ENCODE measurements around the gene KIF25.
"Not testable (repeated sequence)": the region's sequence is repeated elsewhere in the genome, so short reads cannot be mapped to it uniquely, and the experiment has no call there.

KIF25 gene

DNA sequence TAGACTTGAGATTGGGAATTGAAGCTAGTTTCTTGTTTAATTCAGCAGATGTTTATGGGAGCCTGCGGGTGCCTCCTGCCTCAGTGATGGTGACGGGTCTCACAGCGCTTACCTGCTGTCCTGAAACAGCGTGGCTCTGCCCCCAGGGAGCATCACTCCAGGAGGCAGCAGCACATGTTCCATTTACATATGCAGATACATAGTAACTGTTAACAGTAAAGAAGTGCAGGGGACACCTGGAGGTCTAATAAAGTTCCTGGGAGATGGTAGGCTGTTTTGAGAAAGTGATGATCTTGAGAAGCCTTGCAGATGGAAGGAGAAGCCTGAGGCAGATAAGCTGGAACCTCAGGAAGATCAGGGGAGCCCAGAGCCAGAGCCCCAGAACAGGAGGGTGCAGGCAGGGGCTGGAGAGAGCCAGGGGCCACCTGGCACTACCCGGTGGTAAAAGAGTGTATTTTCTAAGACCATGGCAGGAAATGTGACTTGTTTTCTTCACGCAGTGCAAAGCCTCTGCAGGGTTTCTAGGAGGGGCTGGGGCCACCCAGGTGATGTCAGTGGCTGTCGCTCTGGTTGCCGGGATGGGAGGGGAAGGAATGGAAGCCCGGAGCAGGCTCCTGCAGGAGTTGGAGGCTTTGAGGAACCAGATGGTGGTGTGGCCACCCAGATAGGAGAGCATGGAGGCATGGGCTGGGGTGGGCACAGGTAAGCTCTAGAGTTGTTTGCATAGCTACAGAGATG lies 24.2 kb upstream of the KIF25 start:
- TF ChIP-seq GLIS3 (CRISPR knock-in tag; IDR thresholded peaks at IDR 0.05): no peak
- no peak for TF ChIP-seq ARNTL (CRISPR knock-in tag; IDR thresholded peaks at IDR 0.05; ENCODE audit: borderline replicate concordance, low read depth)
- ATAC-seq: no peak

- peak; percentile 24; the same call in 1 of the 3 replicates for ATAC-seq
- no peak for TF ChIP-seq ZNF565 (CRISPR knock-in tag; conservative IDR thresholded peaks at IDR 0.05; ENCODE audit: low read depth)
- TF ChIP-seq PPARA (CRISPR knock-in tag; IDR thresholded peaks at IDR 0.05; ENCODE audit: borderline replicate concordance): no peak
- TF ChIP-seq ZC3H10 (CRISPR knock-in tag; IDR thresholded peaks at IDR 0.05): no peak
- TF ChIP-seq SNAI2 (CRISPR knock-in tag; IDR thresholded peaks at IDR 0.05): no peak
- TF ChIP-seq CSDC2 (CRISPR knock-in tag; IDR thresholded peaks at IDR 0.05): no peak
- TF ChIP-seq ISL1 (CRISPR knock-in tag; IDR thresholded peaks at IDR 0.05): no peak
- TF ChIP-seq ZNF70 (CRISPR knock-in tag; IDR thresholded peaks at IDR 0.05): no peak
- no peak for TF ChIP-seq ZNF8 (CRISPR knock-in tag; IDR thresholded peaks at IDR 0.05)
- TF ChIP-seq TCF4 (CRISPR knock-in tag; IDR thresholded peaks at IDR 0.05; ENCODE audit: borderline replicate concordance): no peak
- no peak for TF ChIP-seq TSHZ2 (CRISPR knock-in tag; IDR thresholded peaks at IDR 0.05)
- no peak for TF ChIP-seq TOX (CRISPR knock-in tag; IDR thresholded peaks at IDR 0.05; ENCODE audit: borderline replicate concordance)
- TF ChIP-seq CREB5 (CRISPR knock-in tag; IDR thresholded peaks at IDR 0.05; ENCODE audit: low read depth): no peak
These were observed 22.7 kb upstream of the KIF25 start for GRCh38 chr6:167974640-167975344.

DNA sequence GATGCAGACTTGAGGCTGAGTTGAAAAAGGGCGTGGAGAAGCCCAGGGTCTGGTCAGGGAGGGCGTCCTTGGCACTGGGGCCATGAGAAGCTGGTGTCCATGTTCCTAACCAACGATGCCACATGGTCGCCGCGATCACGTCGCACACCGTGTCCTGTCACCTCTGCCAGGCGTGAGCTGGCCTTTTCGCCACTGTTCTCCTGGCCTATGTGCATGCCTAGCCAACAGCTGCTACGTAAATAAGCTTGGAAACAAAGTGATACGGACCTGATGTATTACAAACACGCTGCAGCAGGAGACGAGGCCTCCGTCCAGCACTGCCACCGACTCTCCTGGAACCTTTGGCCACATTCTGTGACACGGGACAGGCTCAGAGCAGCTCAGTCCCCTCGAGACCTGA lies 22.0 kb upstream of the KIF25 start:
- TF ChIP-seq CSDC2 (CRISPR knock-in tag; IDR thresholded peaks at IDR 0.05) (no peak), ZFP30 (CRISPR knock-in tag; IDR thresholded peaks at IDR 0.05) (no peak), POU6F1 (CRISPR knock-in tag; IDR thresholded peaks at IDR 0.05; ENCODE audit: borderline replicate concordance, low read depth) (no peak), SNAI2 (CRISPR knock-in tag; IDR thresholded peaks at IDR 0.05) (no peak), ZNF8 (CRISPR knock-in tag; IDR thresholded peaks at IDR 0.05) (no peak), CREB5 (CRISPR knock-in tag; IDR thresholded peaks at IDR 0.05; ENCODE audit: low read depth) (no peak), ZC3H10 (CRISPR knock-in tag; IDR thresholded peaks at IDR 0.05) (no peak), TCF4 (CRISPR knock-in tag; IDR thresholded peaks at IDR 0.05; ENCODE audit: borderline replicate concordance) (no peak), GLIS3 (CRISPR knock-in tag; IDR thresholded peaks at IDR 0.05) (no peak), RARB (CRISPR knock-in tag; IDR thresholded peaks at IDR 0.05) (no peak), TOX (CRISPR knock-in tag; IDR thresholded peaks at IDR 0.05; ENCODE audit: borderline replicate concordance) (no peak), ZNF565 (CRISPR knock-in tag; conservative IDR thresholded peaks at IDR 0.05; ENCODE audit: low read depth) (no peak), PPARA (CRISPR knock-in tag; IDR thresholded peaks at IDR 0.05; ENCODE audit: borderline replicate concordance) (no peak), BACH2 (CRISPR knock-in tag; IDR thresholded peaks at IDR 0.05; ENCODE audit: borderline replicate concordance) (no peak), ESRRG (CRISPR knock-in tag; IDR thresholded peaks at IDR 0.05) (no peak), ZFP3 (CRISPR knock-in tag; IDR thresholded peaks at IDR 0.05) (no peak), TSHZ2 (CRISPR knock-in tag; IDR thresholded peaks at IDR 0.05) (no peak), ARNTL (CRISPR knock-in tag; IDR thresholded peaks at IDR 0.05; ENCODE audit: borderline replicate concordance, low read depth) (no peak)
- TF ChIP-seq, protein P1, sequence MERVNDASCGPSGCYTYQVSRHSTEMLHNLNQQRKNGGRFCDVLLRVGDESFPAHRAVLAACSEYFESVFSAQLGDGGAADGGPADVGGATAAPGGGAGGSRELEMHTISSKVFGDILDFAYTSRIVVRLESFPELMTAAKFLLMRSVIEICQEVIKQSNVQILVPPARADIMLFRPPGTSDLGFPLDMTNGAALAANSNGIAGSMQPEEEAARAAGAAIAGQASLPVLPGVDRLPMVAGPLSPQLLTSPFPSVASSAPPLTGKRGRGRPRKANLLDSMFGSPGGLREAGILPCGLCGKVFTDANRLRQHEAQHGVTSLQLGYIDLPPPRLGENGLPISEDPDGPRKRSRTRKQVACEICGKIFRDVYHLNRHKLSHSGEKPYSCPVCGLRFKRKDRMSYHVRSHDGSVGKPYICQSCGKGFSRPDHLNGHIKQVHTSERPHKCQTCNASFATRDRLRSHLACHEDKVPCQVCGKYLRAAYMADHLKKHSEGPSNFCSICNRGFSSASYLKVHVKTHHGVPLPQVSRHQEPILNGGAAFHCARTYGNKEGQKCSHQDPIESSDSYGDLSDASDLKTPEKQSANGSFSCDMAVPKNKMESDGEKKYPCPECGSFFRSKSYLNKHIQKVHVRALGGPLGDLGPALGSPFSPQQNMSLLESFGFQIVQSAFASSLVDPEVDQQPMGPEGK (CRISPR knock-in tag; IDR thresholded peaks at IDR 0.05; ENCODE audit: borderline replicate concordance): no peak
- ATAC-seq: no peak; the same call in 2 of the 3 replicates

- not testable (repeated sequence) for ATAC-seq
These were observed 21.3 kb upstream of the KIF25 start for GRCh38 chr6:167976116-167976657.
